ENCODE measurements around the gene COL9A3.

COL9A3 gene

GRCh38 chr20:62832951-62833391 lies 16.1 kb downstream of the COL9A3 start:
- DNase-seq (ENCODE audit: extremely low read depth, low read depth) = no peak
- H3K4me3 ChIP-seq (replicated peaks; ENCODE audit: low read depth, low read length) = no peak overlapping the region
- TF ChIP-seq, protein P1, sequence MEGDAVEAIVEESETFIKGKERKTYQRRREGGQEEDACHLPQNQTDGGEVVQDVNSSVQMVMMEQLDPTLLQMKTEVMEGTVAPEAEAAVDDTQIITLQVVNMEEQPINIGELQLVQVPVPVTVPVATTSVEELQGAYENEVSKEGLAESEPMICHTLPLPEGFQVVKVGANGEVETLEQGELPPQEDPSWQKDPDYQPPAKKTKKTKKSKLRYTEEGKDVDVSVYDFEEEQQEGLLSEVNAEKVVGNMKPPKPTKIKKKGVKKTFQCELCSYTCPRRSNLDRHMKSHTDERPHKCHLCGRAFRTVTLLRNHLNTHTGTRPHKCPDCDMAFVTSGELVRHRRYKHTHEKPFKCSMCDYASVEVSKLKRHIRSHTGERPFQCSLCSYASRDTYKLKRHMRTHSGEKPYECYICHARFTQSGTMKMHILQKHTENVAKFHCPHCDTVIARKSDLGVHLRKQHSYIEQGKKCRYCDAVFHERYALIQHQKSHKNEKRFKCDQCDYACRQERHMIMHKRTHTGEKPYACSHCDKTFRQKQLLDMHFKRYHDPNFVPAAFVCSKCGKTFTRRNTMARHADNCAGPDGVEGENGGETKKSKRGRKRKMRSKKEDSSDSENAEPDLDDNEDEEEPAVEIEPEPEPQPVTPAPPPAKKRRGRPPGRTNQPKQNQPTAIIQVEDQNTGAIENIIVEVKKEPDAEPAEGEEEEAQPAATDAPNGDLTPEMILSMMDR (IDR thresholded peaks at IDR 0.05; ENCODE audit: low read depth, low read length, missing control alignments) = no peak

DNA sequence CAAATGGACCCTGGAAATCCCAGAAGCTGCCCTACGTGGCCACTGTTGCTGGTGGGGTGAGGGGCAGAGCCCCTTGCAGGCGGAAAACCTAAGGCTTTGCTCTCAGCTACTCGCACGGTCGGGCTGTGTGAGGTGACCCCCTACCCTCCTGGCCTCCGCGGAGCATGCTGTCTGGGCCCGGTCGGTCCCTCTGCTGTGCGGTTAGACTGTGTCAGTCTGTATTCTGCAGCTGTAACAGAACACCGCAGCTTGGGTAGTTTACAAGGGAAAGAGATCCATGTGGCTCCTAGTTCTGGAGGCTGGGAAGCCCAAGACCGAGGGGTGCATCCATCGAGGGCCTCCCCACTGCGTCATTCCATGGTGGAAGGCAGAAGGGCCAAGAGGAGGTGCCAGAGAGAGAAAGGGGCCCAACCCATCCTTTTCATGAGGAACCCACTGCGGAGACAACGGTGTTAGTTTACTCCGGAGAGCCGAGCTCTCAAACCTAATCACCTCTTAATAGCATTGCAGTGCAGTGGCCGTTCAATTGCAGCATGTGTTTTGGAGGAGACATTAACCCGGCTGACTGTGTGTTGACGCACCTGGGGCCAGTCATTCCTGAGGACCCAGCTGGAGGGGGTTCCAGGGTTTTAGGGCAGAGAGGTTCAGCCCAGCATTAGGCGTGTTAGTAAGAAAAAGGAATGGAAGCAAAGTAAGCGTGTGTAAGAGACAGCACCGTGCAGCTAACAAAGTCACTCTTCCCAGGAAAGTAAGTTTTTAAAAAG lies 18.3 kb downstream of the COL9A3 start:
- TF ChIP-seq, protein P1 (IDR thresholded peaks at IDR 0.05; ENCODE audit: low read depth, low read length, missing control alignments) = no peak
- no peak overlapping the region for H3K4me3 ChIP-seq (replicated peaks; ENCODE audit: low read depth, low read length)
- DNase-seq (ENCODE audit: extremely low read depth, low read depth) = no peak

- DNase-seq (ENCODE audit: extremely low read depth, low read depth) = no peak
- no peak overlapping the region for H3K4me3 ChIP-seq (replicated peaks; ENCODE audit: low read depth, low read length)
- TF ChIP-seq, protein P1 (IDR thresholded peaks at IDR 0.05; ENCODE audit: low read depth, low read length, missing control alignments) = no peak
Measured at GRCh38 chr20:62835931-62836861, 19.3 kb downstream of the COL9A3 start.

DNA sequence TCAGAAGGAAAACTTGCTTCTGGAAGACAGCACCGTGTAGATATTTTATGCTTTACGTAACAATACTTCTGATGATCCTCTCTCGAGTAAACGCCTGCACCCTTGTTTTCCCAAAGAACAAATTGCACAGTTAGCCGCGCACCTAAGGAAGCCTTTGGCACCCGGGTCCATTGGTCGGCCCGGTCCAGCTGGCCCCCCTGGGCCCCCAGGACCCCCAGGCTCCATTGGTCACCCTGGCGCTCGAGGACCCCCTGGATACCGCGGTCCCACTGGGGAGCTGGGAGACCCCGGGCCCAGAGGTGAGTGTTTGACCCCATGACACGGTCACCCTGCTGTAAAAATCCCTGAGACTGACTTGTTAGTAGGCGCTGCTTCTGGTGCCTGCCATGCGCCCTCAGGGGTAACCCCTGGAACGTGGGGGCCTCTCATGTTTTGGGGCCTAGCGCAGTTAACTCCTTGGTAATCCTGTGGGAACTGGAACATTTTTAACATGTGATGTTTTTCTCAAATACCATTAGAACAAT lies 20.2 kb downstream of the COL9A3 start:
- DNase-seq (ENCODE audit: extremely low read depth, low read depth) = no peak
- H3K4me3 ChIP-seq (replicated peaks; ENCODE audit: low read depth, low read length) = no peak overlapping the region
- TF ChIP-seq, protein P1 (IDR thresholded peaks at IDR 0.05; ENCODE audit: low read depth, low read length, missing control alignments) = no peak

- no peak overlapping the region for H3K4me3 ChIP-seq (replicated peaks; ENCODE audit: low read depth, low read length)
- DNase-seq (ENCODE audit: extremely low read depth, low read depth) = no peak
- TF ChIP-seq, protein P1 (IDR thresholded peaks at IDR 0.05; ENCODE audit: low read depth, low read length, missing control alignments) = no peak
Measured at GRCh38 chr20:62837790-62838127, 20.9 kb downstream of the COL9A3 start.

DNA sequence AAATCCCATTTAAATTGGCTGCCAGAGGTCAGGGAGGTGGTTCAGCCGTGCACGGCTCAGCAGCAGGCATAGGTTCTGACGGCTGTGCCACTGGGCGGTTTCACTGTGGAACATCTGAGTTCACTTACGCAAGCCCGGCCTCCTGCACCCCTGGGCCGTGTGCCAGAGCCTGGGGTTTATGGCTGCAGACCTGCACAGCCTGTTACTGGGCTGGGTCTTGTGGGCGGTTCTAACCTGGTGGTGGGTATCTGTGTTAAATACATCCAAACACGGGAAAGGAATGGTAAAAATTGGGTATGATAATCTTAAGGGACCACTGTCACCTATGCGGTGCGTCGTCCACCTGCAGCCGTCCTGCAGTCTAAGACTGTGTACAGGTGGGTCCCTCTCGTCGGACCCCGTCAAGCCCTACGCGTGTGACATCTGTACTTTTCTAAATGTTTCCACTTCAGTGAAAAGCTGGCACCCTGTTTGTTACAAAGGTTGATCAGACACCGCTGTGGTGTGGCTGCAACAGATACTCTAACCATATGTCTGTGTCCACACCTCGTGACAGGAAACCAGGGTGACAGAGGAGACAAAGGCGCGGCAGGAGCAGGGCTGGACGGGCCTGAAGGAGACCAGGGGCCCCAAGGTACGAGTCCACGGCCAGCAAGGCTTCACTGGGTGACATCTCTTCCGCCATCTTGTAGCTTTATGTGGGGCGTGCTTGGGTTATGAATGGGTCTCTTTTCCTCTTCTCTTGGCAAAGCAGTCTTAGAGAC lies 21.5 kb downstream of the COL9A3 start:
- TF ChIP-seq, protein P1 (IDR thresholded peaks at IDR 0.05; ENCODE audit: low read depth, low read length, missing control alignments) = no peak
- no peak overlapping the region for H3K4me3 ChIP-seq (replicated peaks; ENCODE audit: low read depth, low read length)
- DNase-seq (ENCODE audit: extremely low read depth, low read depth) = peak; percentile 70
